Neural cell (in vitro differentiated cells): ENCODE results near the gene GABBR2. TPM values are rescaled to one million over a fixed set of nuclear protein-coding genes. Genes with fewer than 3 reads are reported as not detected.

Source experiments
- H2AFZ ChIP-seq: fragments of 200-600, 300-800 bp; sonication (generic), shearing (Covaris generic); 2 replicates; pipeline ENCODE4 v1.6.0; 2014; ENCODE audit warnings: low read depth, mild to moderate bottlenecking, antibody characterized with exemption, low read length, moderate library complexity
- H3F3A ChIP-seq: fragments of 200-600 bp; shearing (Covaris generic); 2 replicates; pipeline ENCODE4 v1.6.1; 2016; ENCODE audit warnings: mild to moderate bottlenecking, moderate library complexity, mixed read lengths, antibody characterized with exemption, low read length; ENCODE audit not compliant: insufficient read depth, poor library complexity, severe bottlenecking
- H3K27ac ChIP-seq: fragments of 200-600, 300-800 bp; sonication (generic), shearing (Covaris generic); 2 replicates; pipeline ENCODE4 v1.5.1; 2014; ENCODE audit warnings: mild to moderate bottlenecking, low read length, moderate library complexity
- H3K27me3 ChIP-seq: fragments of 300-800, 200-600 bp; sonication (generic), shearing (Covaris generic); 2 replicates; pipeline ENCODE4 v1.6.0; 2014; ENCODE audit warnings: mild to moderate bottlenecking, low read depth, low read length, moderate library complexity; ENCODE audit not compliant: insufficient read depth
- H3K36me3 ChIP-seq: fragments of 300-800, 200-600 bp; sonication (generic), shearing (Covaris generic); 2 replicates; pipeline ENCODE4 v1.5.1; 2014; ENCODE audit warnings: mild to moderate bottlenecking, antibody characterized with exemption, low read length, moderate library complexity; ENCODE audit not compliant: insufficient read depth
- H3K4me2 ChIP-seq: fragments of 300-800, 200-600 bp; sonication (generic), shearing (Covaris generic); 2 replicates; pipeline ENCODE4 v1.6.0; 2014; ENCODE audit warnings: mild to moderate bottlenecking, low read length
- H3K4me3 ChIP-seq: fragments of 300-800, 200-600 bp; sonication (generic), shearing (Covaris generic); 2 replicates; pipeline ENCODE4 v1.5.1; 2014; ENCODE audit warnings: mild to moderate bottlenecking, low read length, moderate library complexity
- H3K79me2 ChIP-seq: fragments of 200-600 bp; shearing (Covaris generic); replicated peaks from 2 replicates; pipeline ENCODE4 v1.6.0; 2014; ENCODE audit warnings: mild to moderate bottlenecking, low read length, moderate library complexity; ENCODE audit not compliant: insufficient read depth
- H3K9ac ChIP-seq: fragments of 300-800, 200-600 bp; sonication (generic), shearing (Covaris generic); 2 replicates; pipeline ENCODE4 v1.6.1; 2016; ENCODE audit warnings: mild to moderate bottlenecking, low read length, mixed read lengths
- H3K9me2 ChIP-seq: fragments of 200-600 bp; shearing (Covaris generic); 2 replicates; pipeline ENCODE4 v1.6.1; 2016; ENCODE audit warnings: mild to moderate bottlenecking, low read length, mixed read lengths; ENCODE audit not compliant: insufficient read depth
- H3K9me3 ChIP-seq: fragments of 200-600, 300-800 bp; sonication (generic), shearing (Covaris generic); 2 replicates; pipeline ENCODE4 v1.6.1; 2016; ENCODE audit warnings: mild to moderate bottlenecking, mixed run types, low read length, moderate library complexity, mixed read lengths
- H4K20me1 ChIP-seq: fragments of 200-600 bp; shearing (Covaris generic); 2 replicates; pipeline ENCODE4 v1.6.1; 2016; ENCODE audit warnings: mild to moderate bottlenecking, mixed run types; ENCODE audit not compliant: insufficient read depth
- CTCF ChIP-seq: fragments of 450-650 bp; IDR thresholded peaks from 2 replicates; pipeline ENCODE4 v1.5.1; 2014; ENCODE audit warnings: antibody characterized with exemption, mild to moderate bottlenecking, moderate library complexity; ENCODE audit not compliant: poor library complexity, severe bottlenecking
- EP300 ChIP-seq: fragments of 450-650 bp; conservative IDR thresholded peaks from 2 replicates; pipeline ENCODE4 v1.6.1; 2014; ENCODE audit warnings: antibody characterized with exemption, mild to moderate bottlenecking, moderate library complexity; ENCODE audit not compliant: poor library complexity, severe bottlenecking
- EZH2 ChIP-seq: fragments of 200-600, 300-800 bp; shearing (Covaris generic), sonication (generic); IDR thresholded peaks from 2 replicates; pipeline ENCODE4 v1.6.1; 2014; ENCODE audit warnings: antibody characterized with exemption, low read length, borderline replicate concordance, mild to moderate bottlenecking; ENCODE audit not compliant: insufficient read depth, poor library complexity, severe bottlenecking
- MXI1 ChIP-seq: fragments of 450-650 bp; conservative IDR thresholded peaks from 2 replicates; pipeline ENCODE4 v1.6.1; 2014; ENCODE audit warnings: antibody characterized with exemption, mild to moderate bottlenecking; ENCODE audit not compliant: poor library complexity, severe bottlenecking
- POLR2AphosphoS5 ChIP-seq: IDR thresholded peaks from 2 replicates; pipeline ENCODE4 v1.6.1; 2012
- RAD21 ChIP-seq: fragments of 450-650 bp; conservative IDR thresholded peaks from 2 replicates; pipeline ENCODE4 v1.6.1; 2014; ENCODE audit warnings: antibody characterized with exemption, mild to moderate bottlenecking, moderate library complexity
- REST ChIP-seq: IDR thresholded peaks from 2 replicates; pipeline ENCODE4 v1.6.1; 2012; ENCODE audit warnings: borderline replicate concordance
- SMC3 ChIP-seq: fragments of 450-650 bp; conservative IDR thresholded peaks from 2 replicates; pipeline ENCODE4 v1.6.1; 2014; ENCODE audit warnings: antibody characterized with exemption, mild to moderate bottlenecking, moderate library complexity; ENCODE audit not compliant: poor library complexity
- TAF1 ChIP-seq: IDR thresholded peaks from 2 replicates; pipeline ENCODE4 v1.6.1; 2012; ENCODE audit warnings: low read depth
- polyA plus RNA-seq: library from polyadenylated mRNA; depleted of rRNA; stranded (reverse); fragments of >200 nt; gene quantifications from 2 replicates; pipeline ENCODE4 v1.2.3, GENCODE V29; 2014

GABBR2 gene
- polyA plus RNA-seq, 1 donor from 2014 or later: 7.1 TPM

GRCh38 chr9:98720402-98720801 lies 11.7 kb upstream of the GABBR2 start:
- no peaks in the 10 kb centered on the region for H3F3A ChIP-seq
- TF ChIP-seq POLR2AphosphoS5 (no peak), REST (no peak), RAD21 (no peak), CTCF (no peak)
- H3K4me2 ChIP-seq: no peak overlapping the region
- no peaks in the 10 kb centered on the region for H3K36me3 ChIP-seq
- no peak overlapping the region for H3K27ac ChIP-seq
- no peaks in the 10 kb centered on the region for H3K9me2 ChIP-seq
- H3K79me2 ChIP-seq: no peaks in the 10 kb centered on the region
- no peak overlapping the region for H3K4me3 ChIP-seq
- H3K9me3 ChIP-seq: peaks cover 4% of the 10 kb centered on the region
- H3K9ac ChIP-seq: no peak overlapping the region
- no peaks in the 10 kb centered on the region for H3K27me3 ChIP-seq
- no peak overlapping the region for H2AFZ ChIP-seq
- H4K20me1 ChIP-seq: no peaks in the 10 kb centered on the region

- TF ChIP-seq POLR2AphosphoS5 (no peak), RAD21 (no peak), MXI1 (no peak), EZH2 (no peak), CTCF (no peak), EP300 (no peak), REST (no peak), TAF1 (no peak), SMC3 (no peak)
- H4K20me1 ChIP-seq: no peaks in the 10 kb centered on the region
- no peaks in the 10 kb centered on the region for H3K79me2 ChIP-seq
- no peaks in the 10 kb centered on the region for H3F3A ChIP-seq
- no peak overlapping the region for H3K4me2 ChIP-seq
- no peaks in the 10 kb centered on the region for H3K9me2 ChIP-seq
- no peak overlapping the region for H3K4me3 ChIP-seq
- no peak overlapping the region for H3K9ac ChIP-seq
- H3K27ac ChIP-seq: no peak overlapping the region
- H2AFZ ChIP-seq: no peak overlapping the region
- H3K27me3 ChIP-seq: no peaks in the 10 kb centered on the region
- no peaks in the 10 kb centered on the region for H3K36me3 ChIP-seq
- H3K9me3 ChIP-seq: peaks cover 1% of the 10 kb centered on the region
Measured at GRCh38 chr9:98719055-98719454, 10.3 kb upstream of the GABBR2 start.
